Measurements from ENCODE around the gene GLI1.
A peak's percentile ranks its signal among the peaks of the same experiment; 100 is the strongest.
"Not testable (repeated sequence)": the region's sequence is repeated elsewhere in the genome, so short reads cannot be mapped to it uniquely, and the experiment has no call there.

Gene GLI1

DNA sequence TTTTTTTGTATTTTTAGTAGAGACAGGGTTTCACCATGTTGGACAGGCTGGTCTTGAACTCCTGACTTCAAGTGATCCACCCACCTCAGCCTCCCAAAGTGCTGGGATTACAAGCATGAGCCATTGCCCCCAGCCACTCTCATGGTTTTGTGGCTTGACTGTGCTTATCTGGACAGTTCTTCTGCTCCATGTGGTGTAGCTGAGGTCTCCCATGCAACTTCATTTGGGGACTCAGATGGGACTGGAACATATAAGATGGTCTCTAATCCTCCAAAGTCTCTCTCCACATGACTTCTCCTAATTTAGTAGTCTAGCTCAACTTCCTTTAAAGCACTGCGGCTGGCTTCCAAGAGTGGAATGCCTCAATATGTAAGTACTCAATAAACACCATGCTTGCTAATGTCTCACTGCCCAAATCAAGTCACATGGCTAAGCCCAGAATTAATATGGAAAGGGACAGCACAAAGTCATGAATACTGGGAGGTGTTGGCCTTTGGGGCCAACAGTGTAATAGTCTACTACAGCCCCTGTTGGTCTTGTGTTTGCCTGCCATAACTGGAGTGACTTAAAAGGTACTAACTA is 17.6 kb upstream of the GLI1 start:
- peak; percentile 23 for DNase-seq

DNA sequence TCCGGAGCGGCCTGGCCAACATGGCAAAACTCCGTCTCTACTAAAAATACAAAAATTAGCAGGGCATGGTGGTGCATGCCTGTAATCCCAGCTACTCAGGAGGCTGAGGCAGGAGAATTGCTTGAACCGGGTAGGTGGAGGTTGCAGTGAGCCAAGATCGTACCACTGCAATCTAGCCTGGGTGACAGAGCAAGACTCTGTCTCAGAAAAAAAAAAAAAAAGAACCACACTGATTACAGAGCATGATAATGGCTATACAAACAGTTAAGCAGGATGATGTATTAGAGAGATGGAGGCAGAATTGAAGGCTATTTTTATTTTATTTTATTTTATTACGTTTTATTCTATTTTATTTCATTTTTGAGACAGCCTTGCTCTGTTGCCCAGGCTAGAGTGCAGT is 15.2 kb upstream of the GLI1 start:
- DNase-seq, result not testable (repeated sequence)

DNA sequence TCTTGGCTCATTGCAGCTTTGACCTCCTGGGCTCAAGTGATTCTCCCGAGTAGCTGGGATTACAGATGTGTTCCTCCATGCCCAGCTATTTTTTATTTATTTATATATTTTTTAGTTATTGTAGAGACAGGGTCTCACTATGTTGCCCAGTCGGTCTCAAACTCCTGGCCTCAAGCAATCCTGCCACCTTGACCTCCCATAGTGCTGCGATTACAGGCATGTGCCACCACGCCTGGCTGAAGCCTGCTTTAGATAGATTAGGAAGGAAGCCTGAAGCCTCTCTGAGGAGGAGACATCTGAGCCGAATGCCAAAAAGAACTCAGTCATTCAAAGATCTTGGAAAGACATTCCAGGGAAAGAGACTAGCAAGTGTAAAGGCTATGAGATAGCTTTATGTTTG is 14.8 kb upstream of the GLI1 start:
- no peak for DNase-seq

DNA sequence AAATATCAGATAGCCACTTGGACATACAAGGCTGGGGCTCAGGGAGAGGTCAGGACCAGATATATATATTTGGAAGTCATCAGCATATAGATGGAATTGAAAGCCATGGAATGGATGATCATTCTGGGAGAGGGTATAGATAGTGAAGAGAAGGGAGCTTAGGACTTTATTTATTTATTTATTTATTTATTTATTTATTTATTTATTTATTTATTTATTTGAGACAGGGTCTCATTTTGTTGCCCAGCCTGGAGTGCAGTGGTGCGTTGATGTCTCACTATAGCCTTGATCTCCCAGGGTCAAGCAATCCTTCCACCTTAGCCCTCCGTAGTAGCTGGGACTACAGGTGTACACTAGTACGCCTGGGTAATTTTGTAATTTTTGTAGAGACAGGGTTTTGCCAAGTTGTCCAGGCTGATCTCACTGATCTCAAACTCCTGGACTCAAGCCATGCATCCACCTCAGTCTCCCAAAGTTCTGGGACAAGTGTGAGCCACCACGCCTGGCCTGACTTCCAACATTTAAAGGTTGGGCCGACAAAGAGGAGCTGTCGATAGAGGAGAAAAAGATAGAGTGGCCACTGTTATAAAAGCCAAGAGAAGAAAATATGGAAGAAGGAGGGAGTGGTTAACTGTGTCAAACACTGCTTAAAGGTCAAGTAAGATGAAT is 13.2 kb upstream of the GLI1 start:
- no peak for DNase-seq

DNA sequence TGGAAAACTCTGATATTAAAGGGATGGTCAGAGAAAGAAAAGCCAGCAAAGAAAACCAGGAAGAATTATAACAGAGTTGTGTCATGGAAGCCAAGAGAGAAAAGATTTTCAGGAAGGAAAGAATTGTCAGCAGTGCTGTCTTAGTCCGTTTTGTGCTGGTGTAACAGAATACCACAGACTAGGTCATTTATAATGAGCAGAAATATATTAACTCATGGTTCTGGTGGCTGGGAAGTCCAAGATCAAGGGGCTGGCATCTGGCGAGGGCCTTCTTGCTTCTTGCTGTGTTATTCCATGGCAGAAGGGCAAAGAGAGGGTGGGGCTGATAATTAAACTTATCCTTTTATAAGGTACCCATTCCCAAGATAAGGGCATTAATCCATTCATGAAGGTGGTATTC is 10.9 kb upstream of the GLI1 start:
- no peak for DNase-seq

DNA sequence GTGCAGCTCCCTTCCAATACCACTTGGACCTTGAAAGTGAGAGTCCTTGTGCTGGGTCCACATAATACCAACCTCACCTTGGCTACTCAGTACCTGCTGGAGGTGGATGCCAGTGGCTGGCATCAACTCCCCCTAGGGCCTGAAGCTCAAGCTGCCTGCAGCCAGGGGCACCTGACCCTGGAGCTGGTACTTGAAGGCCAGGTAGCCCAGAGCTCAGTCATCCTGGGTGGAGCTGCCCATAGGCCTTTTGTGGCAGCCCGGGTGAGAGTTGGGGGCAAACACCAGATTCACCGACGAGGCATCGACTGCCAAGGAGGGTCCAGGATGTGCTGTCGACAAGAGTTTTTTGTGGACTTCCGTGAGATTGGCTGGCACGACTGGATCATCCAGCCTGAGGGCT is 10.2 kb upstream of the GLI1 start:
- no peak for DNase-seq

GRCh38 chr12:57450057-57450456 is 9.5 kb upstream of the GLI1 start:
- DNase-seq, result no peak

GRCh38 chr12:57451233-57451778 is 8.3 kb upstream of the GLI1 start:
- no peak for DNase-seq

DNA sequence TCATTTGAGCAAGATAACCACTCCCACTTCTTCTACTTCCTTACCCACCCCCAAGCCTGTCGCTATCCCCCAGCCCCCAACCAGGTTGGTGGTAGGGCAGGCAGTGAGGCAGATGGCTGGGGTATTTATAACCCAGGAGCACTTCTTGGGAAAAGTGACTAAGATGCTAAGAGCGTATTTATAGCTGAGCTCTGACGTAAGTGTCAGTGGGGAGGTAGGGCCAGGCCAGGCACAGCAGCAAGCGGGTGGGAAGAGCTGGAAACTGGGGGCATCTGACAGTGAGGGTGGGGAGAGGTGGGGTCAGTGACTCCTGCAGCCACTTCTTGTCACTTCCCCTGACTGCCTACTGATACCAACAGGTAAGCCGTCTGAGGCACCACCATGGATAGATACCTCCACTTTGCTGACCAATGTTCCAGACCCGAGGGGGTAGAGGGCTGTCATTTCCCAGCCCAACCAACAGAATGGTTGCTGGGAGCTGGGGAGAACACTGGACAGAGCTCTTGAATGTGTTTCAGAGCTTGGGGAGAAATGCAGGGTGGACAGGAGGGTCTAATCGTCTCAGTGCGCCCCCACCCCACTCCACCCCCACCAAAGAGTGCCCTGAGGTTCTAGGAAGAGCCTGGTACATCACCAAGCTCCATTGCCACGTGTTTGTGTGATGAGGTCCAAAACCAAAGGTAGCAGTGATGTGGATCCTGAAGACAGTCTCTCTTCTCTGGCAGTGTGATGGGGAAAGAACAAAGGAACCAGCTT is 7.2 kb upstream of the GLI1 start:
- DNase-seq, result peak; percentile 95

GRCh38 chr12:57452937-57453509 is 6.6 kb upstream of the GLI1 start:
- peak; percentile 82 for DNase-seq

- no peak for DNase-seq
Observed at GRCh38 chr12:57454213-57454565, 5.4 kb upstream of the GLI1 start.

DNA sequence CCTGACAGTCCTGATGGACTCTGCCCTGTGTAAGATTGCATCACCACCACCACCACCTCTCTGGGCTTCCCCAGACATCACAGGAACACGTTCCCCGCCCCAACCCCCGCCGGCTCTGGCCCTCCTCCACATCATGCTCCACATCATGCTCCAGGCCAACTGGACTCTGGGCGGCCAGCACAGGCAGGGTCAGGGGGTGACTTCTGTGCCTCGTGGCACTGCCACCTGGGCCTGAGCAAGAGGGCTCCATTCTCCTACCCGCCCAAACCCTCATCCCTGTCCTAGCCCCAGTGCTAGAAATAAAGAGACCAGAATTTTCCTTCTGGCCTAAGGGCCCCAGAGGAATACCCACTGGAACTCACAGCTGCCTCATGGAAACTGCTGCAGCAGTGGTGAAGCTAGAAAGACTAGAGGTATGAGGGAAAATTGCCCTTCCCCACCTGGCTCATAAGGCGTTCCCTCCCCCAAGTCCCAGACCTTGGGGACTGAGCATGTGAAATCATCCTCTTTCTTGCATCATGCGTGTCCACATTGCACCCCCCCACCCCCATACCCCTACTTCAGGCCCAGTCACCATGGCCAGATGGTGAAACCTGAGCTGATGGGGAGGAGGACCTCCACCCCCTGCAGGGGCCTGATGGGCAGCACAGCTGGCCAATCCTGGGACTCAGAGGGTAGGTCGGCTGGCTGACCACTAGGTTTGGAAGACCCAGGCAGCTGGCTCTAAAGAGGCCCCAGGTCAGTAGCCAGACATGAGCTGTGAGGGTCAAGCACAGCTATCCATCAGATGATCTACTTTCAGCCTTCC is 4.8 kb upstream of the GLI1 start, which contains the start of gene INHBE:
Gene INHBE, plus strand, starts transcription at position 742 of the 808 bp plus-strand sequence. CDS start 230 bp downstream, outside the sequence.
- DNase-seq, result peak; percentile 99

- DNase-seq, result peak; percentile 37
Observed at GRCh38 chr12:57455374-57456144, 4.0 kb upstream of the GLI1 start.

DNA sequence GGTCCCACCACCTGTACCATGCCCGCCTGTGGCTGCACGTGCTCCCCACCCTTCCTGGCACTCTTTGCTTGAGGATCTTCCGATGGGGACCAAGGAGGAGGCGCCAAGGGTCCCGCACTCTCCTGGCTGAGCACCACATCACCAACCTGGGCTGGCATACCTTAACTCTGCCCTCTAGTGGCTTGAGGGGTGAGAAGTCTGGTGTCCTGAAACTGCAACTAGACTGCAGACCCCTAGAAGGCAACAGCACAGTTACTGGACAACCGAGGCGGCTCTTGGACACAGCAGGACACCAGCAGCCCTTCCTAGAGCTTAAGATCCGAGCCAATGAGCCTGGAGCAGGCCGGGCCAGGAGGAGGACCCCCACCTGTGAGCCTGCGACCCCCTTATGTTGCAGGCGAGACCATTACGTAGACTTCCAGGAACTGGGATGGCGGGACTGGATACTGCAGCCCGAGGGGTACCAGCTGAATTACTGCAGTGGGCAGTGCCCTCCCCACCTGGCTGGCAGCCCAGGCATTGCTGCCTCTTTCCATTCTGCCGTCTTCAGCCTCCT is 3.4 kb upstream of the GLI1 start:
- DNase-seq, result peak; percentile 65

- DNase-seq, result no peak
Observed at GRCh38 chr12:57456737-57457490, 2.7 kb upstream of the GLI1 start.

DNA sequence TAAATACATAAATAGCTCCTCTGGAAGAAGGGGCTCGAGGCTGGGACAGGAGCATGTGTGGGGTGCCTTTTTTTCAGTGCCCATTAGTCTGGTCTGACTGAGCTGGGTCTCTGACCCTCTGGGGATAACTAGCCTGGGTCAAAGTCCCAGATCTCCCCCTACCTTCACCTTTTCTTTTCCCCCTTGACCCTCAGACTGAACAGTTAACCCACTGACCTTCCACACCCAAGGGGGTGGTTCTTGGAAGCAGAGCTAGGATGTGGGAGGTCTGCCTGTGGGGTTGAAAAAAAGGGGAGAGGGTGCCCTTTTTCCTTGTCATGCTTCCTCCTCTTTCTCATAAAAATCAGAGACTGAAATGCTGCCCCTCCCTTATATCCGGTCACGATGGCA is 925 bp upstream of the GLI1 start:
- no peak for DNase-seq

DNA sequence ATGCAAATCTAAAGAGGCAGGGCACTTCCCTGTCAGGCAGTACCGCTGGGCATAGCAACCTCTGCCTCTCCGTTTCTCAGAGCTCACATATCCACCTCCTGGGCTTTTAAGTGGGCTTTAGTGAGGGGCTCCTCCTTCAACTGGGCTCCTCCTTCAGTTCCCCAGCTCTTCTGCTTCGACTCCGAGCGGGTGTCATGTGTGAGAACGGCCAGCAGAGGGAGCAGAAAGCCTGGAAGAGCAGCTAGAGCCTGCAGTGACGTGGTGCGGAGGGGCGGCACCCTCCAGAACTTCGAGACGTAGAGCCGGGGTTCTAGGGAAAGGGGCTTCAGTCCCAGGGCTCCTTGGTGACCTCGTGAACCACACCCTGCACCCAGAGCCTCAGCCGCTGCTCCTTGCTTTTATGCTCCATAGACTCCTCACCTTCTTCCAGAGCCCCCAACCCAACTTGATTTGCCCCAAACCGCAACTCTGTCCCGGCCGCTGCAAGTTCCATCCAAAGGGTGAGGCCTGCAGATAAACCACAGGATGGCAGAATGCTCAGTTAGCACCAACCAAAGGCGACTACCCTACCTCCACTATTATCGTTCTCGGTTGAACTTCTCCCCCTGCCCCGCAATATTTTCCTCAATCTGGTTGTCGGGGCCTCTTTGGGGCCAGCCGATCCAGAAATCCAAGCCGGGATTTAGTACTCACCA is 383 bp upstream of the GLI1 start:
- DNase-seq, result peak; percentile 97

DNA sequence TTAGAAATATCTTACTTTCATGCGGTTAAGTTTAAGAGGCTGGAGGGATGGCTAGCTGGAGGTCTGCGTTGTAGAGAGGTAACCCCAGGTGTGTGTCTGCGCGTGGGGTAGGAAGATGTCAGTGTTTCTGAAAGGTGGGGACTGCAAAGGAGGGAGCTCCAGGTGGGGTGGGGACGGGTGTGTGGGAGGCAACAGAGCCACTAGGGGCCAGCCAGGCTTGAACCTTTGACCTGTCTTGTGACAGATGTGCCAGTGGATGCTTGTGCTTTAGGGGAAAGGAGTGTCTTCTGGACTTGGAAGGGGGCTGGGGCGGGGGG is 841 bp downstream of the GLI1 start:
- DNase-seq, result no peak

DNA sequence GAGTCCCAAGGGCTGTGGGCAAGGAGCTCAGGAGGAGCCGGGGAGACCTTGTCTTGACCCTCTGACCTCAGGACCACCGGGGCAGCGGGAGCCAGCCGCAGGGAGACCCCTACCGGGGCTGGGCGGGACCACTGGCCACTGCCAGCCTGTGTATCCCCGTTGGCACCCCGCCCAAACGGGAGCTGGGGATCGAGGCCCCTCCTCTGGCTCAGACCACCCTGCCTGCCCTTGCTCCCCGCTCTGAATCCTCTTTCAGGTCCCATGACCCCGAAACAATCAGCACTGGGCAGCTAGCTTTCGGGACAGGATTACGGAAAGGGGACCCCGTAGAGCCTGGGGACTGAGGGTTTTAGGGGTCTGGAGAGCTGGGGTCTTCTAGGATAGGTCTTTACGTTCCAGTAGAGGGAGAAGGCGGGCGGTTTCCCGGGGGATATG is 1.3 kb downstream of the GLI1 start:
- peak; percentile 17 for DNase-seq
